ENCODE results near the gene SLC38A10. TPM values are rescaled to one million over a fixed set of nuclear protein-coding genes. Genes with fewer than 3 reads are reported as not detected.

Gene SLC38A10
- 108 and 127 TPM in 2 replicates for total RNA-seq

GRCh38 chr17:81295031-81295675, at the start of gene SLC38A10:
Gene SLC38A10 (minus strand): TSS chr17:81295307. CDS start chr17:81294921, 386 bp downstream.

GRCh38 chr17:81238815-81239713, 56.0 kb downstream of the SLC38A10 start, which contains the start of the genes NDUFAF8 and TEPSIN:
Gene NDUFAF8 (plus strand): TSS chr17:81239318. CDS start chr17:81239364, 46 bp downstream.
Gene TEPSIN (minus strand): TSS chr17:81239055. CDS start chr17:81239033, 22 bp downstream.

GRCh38 chr17:81222906-81223761, 72.0 kb downstream of the SLC38A10 start, which contains the start of gene CEP131:
Gene CEP131 (minus strand): TSS chr17:81222965. CDS start chr17:81220056, 2,909 bp downstream.

Other genes with a start within 250 kb of the SLC38A10 start
- gene PVALEF, start 129.8 kb downstream of the SLC38A10 start, total RNA-seq: not detected in 2 replicates
- gene AATK, start 129.1 kb downstream of the SLC38A10 start, total RNA-seq: 0.15 TPM in 1 of 2 replicates, not detected in the other
- gene CEP131, start 72.3 kb downstream of the SLC38A10 start, total RNA-seq: 6.9 and 9.8 TPM in 2 replicates
- 10.4 and 17.7 TPM in 2 replicates for gene TEPSIN, start 56.3 kb downstream of the SLC38A10 start, total RNA-seq
- 25.6 and 54.6 TPM in 2 replicates for gene NDUFAF8, start 56.0 kb downstream of the SLC38A10 start, total RNA-seq
- 26.9 and 29.2 TPM in 2 replicates for gene BAHCC1, start 100.2 kb upstream of the SLC38A10 start, total RNA-seq
- gene ACTG1, start 217.5 kb upstream of the SLC38A10 start, total RNA-seq: 4,782 and 5,091 TPM in 2 replicates
- 0.25 and 1.1 TPM in 2 replicates for gene FSCN2, start 233.1 kb upstream of the SLC38A10 start, total RNA-seq

All from cardiac ventricle fibroblast (primary cell).